SK-N-SH (cell line): ENCODE data around the gene CYP26B1. TPM values are rescaled to one million over a fixed set of nuclear protein-coding genes. Genes with fewer than 3 reads are reported as not detected.

Experiments
- CTCF ChIA-PET: fragments of 300-600, 350-600 bp; formaldehyde crosslinking; extraction: SDS; loops from one replicate; lab custom pipeline; 2021; lab: Yijun Ruan, JAX
- POLR2A ChIA-PET: fragments of 350-600 bp; sonication (Branson Sonifier 250); formaldehyde crosslinking; extraction: SDS; loops from one replicate; lab custom pipeline; 2020; ENCODE audit warnings: antibody characterized with exemption, inconsistent platforms; lab: Yijun Ruan, JAX
- DNase-seq: peaks from one replicate; pipeline ENCODE4 v3.0.0; 2012
- H2AFZ ChIP-seq: fragments of 200-600 bp; sonication (generic); 2 replicates; pipeline ENCODE4 v1.8.1; 2016; ENCODE audit warnings: antibody characterized with exemption, mild to moderate bottlenecking, low read depth
- H3F3A ChIP-seq: fragments of 200-600 bp; sonication (generic); replicated peaks from 2 replicates; pipeline ENCODE3; 2016; ENCODE audit warnings: antibody characterized with exemption, mild to moderate bottlenecking; ENCODE audit not compliant: insufficient read depth
- H3K27ac ChIP-seq, 2 experiments: fragments of 200-500 bp in 1 of 2; fragments of 200-600 bp in 1 of 2; sonication (Bioruptor generic) in 1 of 2; sonication (generic), shearing (Covaris generic) in 1 of 2; 2 replicates each; pipeline versions ENCODE4 v1.5.1 to v1.6.1; 2014 to 2016; ENCODE audit warnings: low read depth in 2 of 2, inconsistent platforms in 1 of 2, low read length in 1 of 2, mild to moderate bottlenecking in 1 of 2, mixed read lengths in 1 of 2
- H3K27me3 ChIP-seq: fragments of 200-600 bp; sonication (generic), shearing (Covaris generic); 2 replicates; pipeline ENCODE4 v1.6.1; 2016; ENCODE audit warnings: mixed run types; ENCODE audit not compliant: insufficient read depth
- H3K36me3 ChIP-seq, 2 experiments: fragments of 200-500 bp in 1 of 2; fragments of 200-600 bp in 1 of 2; sonication (Bioruptor generic) in 1 of 2; sonication (generic) in 1 of 2; replicated peaks in 1 of 2; 2 replicates each; pipeline versions ENCODE3 to v1.5.1; 2014 to 2016; ENCODE audit warnings: low read length in 1 of 2, mild to moderate bottlenecking in 1 of 2; ENCODE audit not compliant: insufficient read depth in 2 of 2, control insufficient read depth in 1 of 2
- H3K4me1 ChIP-seq, 2 experiments: fragments of 200-500 bp in 1 of 2; fragments of 200-600 bp in 1 of 2; sonication (Bioruptor generic) in 1 of 2; sonication (generic), shearing (Covaris generic) in 1 of 2; 2 replicates each; pipeline versions ENCODE4 v1.5.1 to v1.6.1; 2014 to 2016; ENCODE audit warnings: low read depth in 1 of 2, low read length in 1 of 2, mixed run types in 1 of 2; ENCODE audit not compliant: insufficient read depth in 2 of 2, control insufficient read depth in 1 of 2
- H3K4me2 ChIP-seq: fragments of 200-600 bp; sonication (generic), shearing (Covaris generic); 2 replicates; pipeline ENCODE4 v1.6.1; 2017; ENCODE audit warnings: mixed run types
- H3K4me3 ChIP-seq, 2 experiments: fragments of 200-500 bp in 1 of 2; fragments of 200-600 bp in 1 of 2; sonication (Bioruptor generic) in 1 of 2; sonication (generic), shearing (Covaris generic) in 1 of 2; 2 replicates each; pipeline versions ENCODE4 v1.5.1 to v1.8.1; 2014 to 2016; ENCODE audit warnings: low read depth in 2 of 2, inconsistent platforms in 1 of 2, low read length in 1 of 2, mild to moderate bottlenecking in 1 of 2, mixed read lengths in 1 of 2, moderate library complexity in 1 of 2
- H3K79me2 ChIP-seq: fragments of 200-600 bp; sonication (generic); 2 replicates; pipeline ENCODE4 v1.8.1; 2017; ENCODE audit warnings: mild to moderate bottlenecking; ENCODE audit not compliant: insufficient read depth
- H3K9ac ChIP-seq: fragments of 200-600 bp; sonication (generic); 2 replicates; pipeline ENCODE4 v1.6.1; 2017; ENCODE audit warnings: mixed run types
- H3K9me2 ChIP-seq: fragments of 200-600 bp; sonication (generic); 2 replicates; pipeline ENCODE4 v1.6.1; 2017; ENCODE audit warnings: mixed run types
- H3K9me3 ChIP-seq: fragments of 200-600 bp; sonication (generic); 2 replicates; pipeline ENCODE4 v1.6.1; 2017; ENCODE audit warnings: mixed run types, mild to moderate bottlenecking, moderate library complexity
- H4K20me1 ChIP-seq: fragments of 200-600 bp; sonication (generic); 2 replicates; pipeline ENCODE4 v1.6.1; 2017; ENCODE audit warnings: mild to moderate bottlenecking, mixed run types; ENCODE audit not compliant: insufficient read depth
- CHD2 ChIP-seq: fragments of 150-350 bp; IDR thresholded peaks from 2 replicates; pipeline ENCODE4 v1.6.1; 2018; ENCODE audit warnings: low read length; ENCODE audit not compliant: partially characterized antibody
- EZH2phosphoT487 ChIP-seq: fragments of 200-600 bp; sonication (generic); IDR thresholded peaks from 2 replicates; pipeline ENCODE4 v1.6.1; 2017; ENCODE audit warnings: low read depth, mixed run types, mild to moderate bottlenecking, antibody characterized with exemption, moderate library complexity, borderline replicate concordance
- FOXJ3 ChIP-seq: sonication (generic); formaldehyde crosslinking; IDR thresholded peaks from 2 replicates; pipeline ENCODE4 v1.5.1; 2020; ENCODE audit warnings: mild to moderate bottlenecking, missing genetic modification reagents
- GATA2 ChIP-seq: sonication (generic); formaldehyde crosslinking; IDR thresholded peaks from 2 replicates; pipeline ENCODE4 v1.5.0; 2020; ENCODE audit warnings: mild to moderate bottlenecking, missing genetic modification reagents
- MEF2A ChIP-seq: IDR thresholded peaks from 2 replicates; pipeline ENCODE4 v1.4.0; 2012; ENCODE audit warnings: low read depth, borderline replicate concordance
- MXI1 ChIP-seq: IDR thresholded peaks from 2 replicates; pipeline ENCODE4 v1.6.1; 2012; ENCODE audit warnings: mild to moderate bottlenecking, low read depth, low read length, improper control_type of control experiment
- NFIC ChIP-seq: IDR thresholded peaks from 2 replicates; pipeline ENCODE4 v1.4.0; 2012; ENCODE audit warnings: borderline replicate concordance
- POLR2AphosphoS5 ChIP-seq: IDR thresholded peaks from 2 replicates; pipeline ENCODE4 v1.6.1; 2012; ENCODE audit warnings: low read depth, low read length
- SMC3 ChIP-seq: IDR thresholded peaks from 2 replicates; pipeline ENCODE4 v1.6.1; 2012; ENCODE audit warnings: low read depth, low read length, improper control_type of control experiment
- TEAD4 ChIP-seq: IDR thresholded peaks from 2 replicates; pipeline ENCODE4 v1.4.0; 2012; ENCODE audit warnings: mild to moderate bottlenecking, borderline replicate concordance; ENCODE audit not compliant: insufficient read depth
- WGBS: methylation state at CpG from one replicate; pipeline ENCODE4 v1.1.6; 2017; ENCODE audit warnings: low lambda C conversion rate; 5-methylcytosine and 5-hydroxymethylcytosine counted together
- polyA plus RNA-seq, 3 experiments: library from polyadenylated mRNA; depleted of rRNA; stranded (reverse); fragments of >200 nt; gene quantifications; 2 replicates each; pipeline ENCODE4 v1.2.3, GENCODE V29; 2012
- TF ChIP-seq, protein P1 (sequence below): IDR thresholded peaks from 2 replicates; pipeline ENCODE4; 2012
- TF ChIP-seq, protein P2 (sequence below): fragments of 200-600 bp; sonication (generic); IDR thresholded peaks from 2 replicates; pipeline ENCODE4 v1.6.1; 2017; ENCODE audit warnings: antibody characterized with exemption, mild to moderate bottlenecking, moderate library complexity
- TF ChIP-seq, protein P3 (sequence below): IDR thresholded peaks from 2 replicates; pipeline ENCODE4 v1.4.0; 2012; ENCODE audit warnings: low read depth, borderline replicate concordance
- TF ChIP-seq, protein P4 (sequence below): IDR thresholded peaks from 2 replicates; pipeline ENCODE4 v1.4.0; 2012; ENCODE audit warnings: low read depth, borderline replicate concordance
- TF ChIP-seq, protein P5 (sequence below): fragments of 150-350 bp; IDR thresholded peaks from 2 replicates; pipeline ENCODE4 v1.6.1; 2017; ENCODE audit warnings: antibody characterized with exemption, low read length, low read depth, borderline replicate concordance
- TF ChIP-seq, protein P6 (sequence below): fragments of 150-350 bp; IDR thresholded peaks from 2 replicates; pipeline ENCODE4 v1.6.1; 2016; ENCODE audit warnings: mild to moderate bottlenecking, low read depth, low read length

CYP26B1 gene
- polyA plus RNA-seq, 1 of the 3 experiments (the other 2 are of a cell fraction) = 0.33 TPM

DNA sequence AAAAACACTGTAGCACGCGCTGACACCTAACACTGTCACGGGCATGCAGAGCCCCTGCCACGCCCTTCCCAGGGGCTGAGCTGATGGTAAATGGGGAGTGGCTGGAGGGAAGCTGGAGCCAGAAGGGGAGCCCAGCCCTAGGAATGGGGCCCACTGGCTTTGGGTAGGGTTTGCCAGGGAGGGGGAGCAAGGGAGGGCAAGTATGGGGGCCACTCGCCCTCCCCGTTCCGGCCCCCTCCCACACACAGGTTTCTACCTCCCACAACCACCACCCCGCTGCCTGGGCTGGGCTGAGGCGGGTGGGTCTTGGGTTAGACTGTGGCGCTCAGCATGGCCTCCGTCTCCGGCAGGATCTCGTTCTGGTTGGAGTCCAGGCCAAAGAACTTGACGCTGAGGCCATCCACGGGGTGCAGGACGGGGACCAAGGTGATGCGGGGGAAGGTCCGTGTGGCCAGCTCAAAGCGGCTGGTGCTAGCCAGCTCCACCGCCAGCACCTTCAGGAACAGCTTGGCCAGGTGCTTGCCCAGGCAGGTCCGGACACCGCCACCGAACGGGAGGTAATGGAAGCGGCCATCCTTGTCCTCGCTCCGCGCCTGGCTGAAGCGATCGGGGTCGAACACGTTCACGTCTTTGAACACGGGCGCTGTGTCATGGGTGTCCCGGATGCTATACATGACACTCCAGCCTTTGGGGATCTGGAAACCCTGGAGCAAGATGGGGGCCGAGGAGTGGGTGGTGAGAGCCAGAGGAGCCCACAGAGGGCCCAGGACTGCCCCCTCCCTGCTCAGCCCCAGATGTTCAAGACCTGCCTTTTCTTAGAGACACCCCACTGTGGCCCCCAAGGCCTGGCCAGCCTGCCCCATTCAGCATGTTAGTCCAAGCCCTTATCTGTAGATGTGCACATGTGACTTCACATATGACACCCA, 15.5 kb downstream of the CYP26B1 start (continued):
- TF ChIP-seq, protein P1, sequence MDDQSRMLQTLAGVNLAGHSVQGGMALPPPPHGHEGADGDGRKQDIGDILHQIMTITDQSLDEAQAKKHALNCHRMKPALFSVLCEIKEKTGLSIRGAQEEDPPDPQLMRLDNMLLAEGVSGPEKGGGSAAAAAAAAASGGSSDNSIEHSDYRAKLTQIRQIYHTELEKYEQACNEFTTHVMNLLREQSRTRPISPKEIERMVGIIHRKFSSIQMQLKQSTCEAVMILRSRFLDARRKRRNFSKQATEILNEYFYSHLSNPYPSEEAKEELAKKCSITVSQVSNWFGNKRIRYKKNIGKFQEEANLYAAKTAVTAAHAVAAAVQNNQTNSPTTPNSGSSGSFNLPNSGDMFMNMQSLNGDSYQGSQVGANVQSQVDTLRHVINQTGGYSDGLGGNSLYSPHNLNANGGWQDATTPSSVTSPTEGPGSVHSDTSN = no peak
- no peak for TF ChIP-seq MXI1
- TF ChIP-seq MEF2A = no peak
- TF ChIP-seq, all 33 proteins: peak for 0

DNA sequence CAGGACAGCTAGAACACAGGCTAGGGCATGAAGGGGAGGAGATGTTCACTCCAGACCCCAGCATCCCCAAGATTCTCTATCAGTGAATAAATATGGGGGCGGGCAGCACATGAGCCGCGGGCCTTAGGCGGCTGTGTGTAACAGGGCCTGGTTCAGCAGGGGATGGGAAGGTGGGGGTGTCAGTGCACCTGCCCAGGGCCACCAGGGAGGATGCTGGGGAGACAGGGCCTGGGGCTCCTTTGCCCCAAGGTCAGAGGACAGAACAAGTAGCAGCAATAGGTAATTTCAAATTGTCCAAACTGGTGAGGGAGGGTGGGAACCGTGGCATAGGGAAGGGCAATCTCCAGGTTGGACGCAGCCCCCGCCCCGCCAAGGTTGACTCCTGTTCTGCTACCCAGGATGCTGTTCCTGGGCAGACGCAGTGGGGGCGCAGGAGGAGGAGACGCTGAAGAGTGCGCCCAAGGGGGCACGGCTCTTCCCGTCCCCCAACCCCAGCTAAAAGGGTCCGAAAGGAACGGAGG, 16.2 kb downstream of the CYP26B1 start:
- Histone ChIP-seq H3K9ac (no peak overlapping the region), H3K9me3 (no peaks in the 10 kb centered on the region), H3K4me1 (no peaks in the 10 kb centered on the region), H3K27me3 (no peaks in the 10 kb centered on the region), H3K36me3 (no peaks in the 10 kb centered on the region), H3K27ac (no peak overlapping the region), H2AFZ (no peak overlapping the region), H4K20me1 (no peaks in the 10 kb centered on the region), H3K9me2 (no peaks in the 10 kb centered on the region), H3K4me2 (no peak overlapping the region), H3K4me3 (no peak overlapping the region), H3K79me2 (no peaks in the 10 kb centered on the region), H3F3A (no peaks in the 10 kb centered on the region)
- ChIA-PET CTCF (interaction anchor here (0.6 to 1.1 kb wide), 2 partner anchors 21 to 448 kb away, joined by 3 to 4 read pairs; no protein-coding TSS in a partner anchor), POLR2A (no interaction called here)
- no peak for DNase-seq
- WGBS = 90% methylated on average over 16 of the region's 16 CpGs
- TF ChIP-seq CHD2 = no peak
- TF ChIP-seq EZH2phosphoT487 = no peak
- TF ChIP-seq, protein P2, sequence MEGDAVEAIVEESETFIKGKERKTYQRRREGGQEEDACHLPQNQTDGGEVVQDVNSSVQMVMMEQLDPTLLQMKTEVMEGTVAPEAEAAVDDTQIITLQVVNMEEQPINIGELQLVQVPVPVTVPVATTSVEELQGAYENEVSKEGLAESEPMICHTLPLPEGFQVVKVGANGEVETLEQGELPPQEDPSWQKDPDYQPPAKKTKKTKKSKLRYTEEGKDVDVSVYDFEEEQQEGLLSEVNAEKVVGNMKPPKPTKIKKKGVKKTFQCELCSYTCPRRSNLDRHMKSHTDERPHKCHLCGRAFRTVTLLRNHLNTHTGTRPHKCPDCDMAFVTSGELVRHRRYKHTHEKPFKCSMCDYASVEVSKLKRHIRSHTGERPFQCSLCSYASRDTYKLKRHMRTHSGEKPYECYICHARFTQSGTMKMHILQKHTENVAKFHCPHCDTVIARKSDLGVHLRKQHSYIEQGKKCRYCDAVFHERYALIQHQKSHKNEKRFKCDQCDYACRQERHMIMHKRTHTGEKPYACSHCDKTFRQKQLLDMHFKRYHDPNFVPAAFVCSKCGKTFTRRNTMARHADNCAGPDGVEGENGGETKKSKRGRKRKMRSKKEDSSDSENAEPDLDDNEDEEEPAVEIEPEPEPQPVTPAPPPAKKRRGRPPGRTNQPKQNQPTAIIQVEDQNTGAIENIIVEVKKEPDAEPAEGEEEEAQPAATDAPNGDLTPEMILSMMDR = no peak
- TF ChIP-seq, protein P3, sequence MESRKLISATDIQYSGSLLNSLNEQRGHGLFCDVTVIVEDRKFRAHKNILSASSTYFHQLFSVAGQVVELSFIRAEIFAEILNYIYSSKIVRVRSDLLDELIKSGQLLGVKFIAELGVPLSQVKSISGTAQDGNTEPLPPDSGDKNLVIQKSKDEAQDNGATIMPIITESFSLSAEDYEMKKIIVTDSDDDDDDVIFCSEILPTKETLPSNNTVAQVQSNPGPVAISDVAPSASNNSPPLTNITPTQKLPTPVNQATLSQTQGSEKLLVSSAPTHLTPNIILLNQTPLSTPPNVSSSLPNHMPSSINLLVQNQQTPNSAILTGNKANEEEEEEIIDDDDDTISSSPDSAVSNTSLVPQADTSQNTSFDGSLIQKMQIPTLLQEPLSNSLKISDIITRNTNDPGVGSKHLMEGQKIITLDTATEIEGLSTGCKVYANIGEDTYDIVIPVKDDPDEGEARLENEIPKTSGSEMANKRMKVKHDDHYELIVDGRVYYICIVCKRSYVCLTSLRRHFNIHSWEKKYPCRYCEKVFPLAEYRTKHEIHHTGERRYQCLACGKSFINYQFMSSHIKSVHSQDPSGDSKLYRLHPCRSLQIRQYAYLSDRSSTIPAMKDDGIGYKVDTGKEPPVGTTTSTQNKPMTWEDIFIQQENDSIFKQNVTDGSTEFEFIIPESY = no peak
- TF ChIP-seq FOXJ3 (CRISPR knock-in tag) = no peak
- no peak for TF ChIP-seq POLR2AphosphoS5
- TF ChIP-seq, protein P4, sequence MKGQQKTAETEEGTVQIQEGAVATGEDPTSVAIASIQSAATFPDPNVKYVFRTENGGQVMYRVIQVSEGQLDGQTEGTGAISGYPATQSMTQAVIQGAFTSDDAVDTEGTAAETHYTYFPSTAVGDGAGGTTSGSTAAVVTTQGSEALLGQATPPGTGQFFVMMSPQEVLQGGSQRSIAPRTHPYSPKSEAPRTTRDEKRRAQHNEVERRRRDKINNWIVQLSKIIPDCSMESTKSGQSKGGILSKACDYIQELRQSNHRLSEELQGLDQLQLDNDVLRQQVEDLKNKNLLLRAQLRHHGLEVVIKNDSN = no peak
- no peak for TF ChIP-seq NFIC
- no peak for TF ChIP-seq GATA2 (CRISPR knock-in tag)
- TF ChIP-seq, protein P5, sequence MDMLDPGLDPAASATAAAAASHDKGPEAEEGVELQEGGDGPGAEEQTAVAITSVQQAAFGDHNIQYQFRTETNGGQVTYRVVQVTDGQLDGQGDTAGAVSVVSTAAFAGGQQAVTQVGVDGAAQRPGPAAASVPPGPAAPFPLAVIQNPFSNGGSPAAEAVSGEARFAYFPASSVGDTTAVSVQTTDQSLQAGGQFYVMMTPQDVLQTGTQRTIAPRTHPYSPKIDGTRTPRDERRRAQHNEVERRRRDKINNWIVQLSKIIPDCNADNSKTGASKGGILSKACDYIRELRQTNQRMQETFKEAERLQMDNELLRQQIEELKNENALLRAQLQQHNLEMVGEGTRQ = no peak
- TF ChIP-seq, protein P6, sequence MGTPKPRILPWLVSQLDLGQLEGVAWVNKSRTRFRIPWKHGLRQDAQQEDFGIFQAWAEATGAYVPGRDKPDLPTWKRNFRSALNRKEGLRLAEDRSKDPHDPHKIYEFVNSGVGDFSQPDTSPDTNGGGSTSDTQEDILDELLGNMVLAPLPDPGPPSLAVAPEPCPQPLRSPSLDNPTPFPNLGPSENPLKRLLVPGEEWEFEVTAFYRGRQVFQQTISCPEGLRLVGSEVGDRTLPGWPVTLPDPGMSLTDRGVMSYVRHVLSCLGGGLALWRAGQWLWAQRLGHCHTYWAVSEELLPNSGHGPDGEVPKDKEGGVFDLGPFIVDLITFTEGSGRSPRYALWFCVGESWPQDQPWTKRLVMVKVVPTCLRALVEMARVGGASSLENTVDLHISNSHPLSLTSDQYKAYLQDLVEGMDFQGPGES = no peak
- no peak for TF ChIP-seq MXI1
- TF ChIP-seq TEAD4 = no peak
- no peak for TF ChIP-seq SMC3
- TF ChIP-seq, all 33 proteins: peak for 0
